ENCODE results near the gene CYB5A.

DNA sequence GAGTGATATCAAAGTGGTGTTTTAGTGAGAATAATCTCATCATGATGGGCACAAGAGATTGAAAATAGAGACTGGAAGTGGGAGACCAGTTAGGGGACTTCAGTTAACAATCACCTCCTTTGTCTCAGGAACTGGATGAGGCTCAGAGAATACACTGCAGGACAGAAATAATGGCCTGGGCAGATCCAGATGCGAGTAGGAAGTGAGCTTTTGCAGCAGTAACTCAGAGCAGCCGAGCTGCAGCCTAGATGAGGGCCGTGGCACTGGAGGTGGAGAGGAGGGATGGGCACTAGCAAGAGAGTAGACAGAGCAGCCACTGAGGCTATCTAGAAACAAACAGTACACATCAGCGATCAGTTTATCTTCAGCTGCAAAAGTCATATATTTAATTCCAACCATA is 48.6 kb downstream of the CYB5A start:
- TF ChIP-seq, protein P1, sequence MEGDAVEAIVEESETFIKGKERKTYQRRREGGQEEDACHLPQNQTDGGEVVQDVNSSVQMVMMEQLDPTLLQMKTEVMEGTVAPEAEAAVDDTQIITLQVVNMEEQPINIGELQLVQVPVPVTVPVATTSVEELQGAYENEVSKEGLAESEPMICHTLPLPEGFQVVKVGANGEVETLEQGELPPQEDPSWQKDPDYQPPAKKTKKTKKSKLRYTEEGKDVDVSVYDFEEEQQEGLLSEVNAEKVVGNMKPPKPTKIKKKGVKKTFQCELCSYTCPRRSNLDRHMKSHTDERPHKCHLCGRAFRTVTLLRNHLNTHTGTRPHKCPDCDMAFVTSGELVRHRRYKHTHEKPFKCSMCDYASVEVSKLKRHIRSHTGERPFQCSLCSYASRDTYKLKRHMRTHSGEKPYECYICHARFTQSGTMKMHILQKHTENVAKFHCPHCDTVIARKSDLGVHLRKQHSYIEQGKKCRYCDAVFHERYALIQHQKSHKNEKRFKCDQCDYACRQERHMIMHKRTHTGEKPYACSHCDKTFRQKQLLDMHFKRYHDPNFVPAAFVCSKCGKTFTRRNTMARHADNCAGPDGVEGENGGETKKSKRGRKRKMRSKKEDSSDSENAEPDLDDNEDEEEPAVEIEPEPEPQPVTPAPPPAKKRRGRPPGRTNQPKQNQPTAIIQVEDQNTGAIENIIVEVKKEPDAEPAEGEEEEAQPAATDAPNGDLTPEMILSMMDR (IDR thresholded peaks at IDR 0.05), result no peak
- no peak for TF ChIP-seq POLR2A (IDR thresholded peaks at IDR 0.05)

All from thyroid gland (tissue), 4 donors.